B cell (primary cell): Measurements from ENCODE around the gene CDK10. TPM values are rescaled to one million over a fixed set of nuclear protein-coding genes. Genes with fewer than 3 reads are reported as not detected.

ENCODE experiments used
- ATAC-seq: fragments of 200-7000 bp; cut with Tn5 transposase; one replicate; pipeline ENCODE4 v1.10.0; 2021; ENCODE audit warnings: low read depth, mild to moderate bottlenecking, moderate number of reproducible peaks, moderate library complexity
- CTCF ChIA-PET: fragments of 350-600 bp; sonication (Branson Sonifier 250); formaldehyde crosslinking; loops from one replicate; lab custom pipeline; 2021; ENCODE audit warnings: antibody characterized with exemption, inconsistent platforms; lab: Charles Lee
- POLR2A ChIA-PET: fragments of 350-600 bp; sonication (Branson Sonifier 250); formaldehyde crosslinking; loops from one replicate; lab custom pipeline; 2021; ENCODE audit warnings: antibody characterized with exemption; lab: Charles Lee
- DNase-seq: peaks from one replicate; pipeline ENCODE4 v3.0.0; 2013
- H2AFZ ChIP-seq: 2 replicates; pipeline ENCODE4 v1.6.1; 2012; ENCODE audit warnings: mild to moderate bottlenecking, low read depth, low read length; ENCODE audit not compliant: insufficient read depth, poor library complexity, severe bottlenecking
- H3K27ac ChIP-seq, 2 donors: 1 replicate in 1 of 2; 2 replicates in 1 of 2; pipeline ENCODE4 v1.5.1; 2012 to 2013; ENCODE audit warnings: low read length in 2 of 2, mild to moderate bottlenecking in 2 of 2, moderate library complexity in 1 of 2
- H3K27me3 ChIP-seq, 4 experiments: fragments of 200-600 bp in 1 of 4; sonication (generic) in 1 of 4; replicated peaks in 1 of 4; 1 replicate in 2 of 4; 2 replicates in 2 of 4; pipeline versions ENCODE4 v1.6.1 to v1.7.0; 2013 to 2016; ENCODE audit warnings: low read length in 3 of 4, mild to moderate bottlenecking in 2 of 4, mixed read lengths in 1 of 4, moderate library complexity in 1 of 4; ENCODE audit not compliant: insufficient read depth in 4 of 4, control insufficient read depth in 3 of 4; ENCODE audit errors: control extremely low read depth in 1 of 4
- H3K36me3 ChIP-seq, 2 experiments: replicated peaks in 1 of 2; 1 replicate in 1 of 2; 2 replicates in 1 of 2; pipeline versions ENCODE4 v1.6.1 to v1.7.1; 2013; ENCODE audit warnings: low read length in 1 of 2; ENCODE audit not compliant: insufficient read depth in 2 of 2, control insufficient read depth in 1 of 2; ENCODE audit errors: control extremely low read depth in 1 of 2, extremely low read depth in 1 of 2
- H3K4me1 ChIP-seq, 2 donors: fragments of 200-600 bp in 1 of 2; sonication (generic) in 1 of 2; 1 replicate in 1 of 2; 2 replicates in 1 of 2; pipeline versions ENCODE4 v1.5.1 to v1.6.1; 2013 to 2017; ENCODE audit warnings: low read length in 2 of 2; ENCODE audit not compliant: control insufficient read depth in 2 of 2, insufficient read depth in 2 of 2
- H3K4me2 ChIP-seq: replicated peaks from 2 replicates; pipeline ENCODE3; 2012; ENCODE audit warnings: mild to moderate bottlenecking, low read depth, low read length; ENCODE audit not compliant: poor library complexity, severe bottlenecking
- H3K4me3 ChIP-seq, 5 experiments: fragments of 200-600 bp in 1 of 5; sonication (generic) in 1 of 5; 1 replicate in 3 of 5; 2 replicates in 2 of 5; pipeline versions ENCODE4 v1.5.1 to v1.7.0; 2011 to 2016; ENCODE audit warnings: low read length in 4 of 5, mild to moderate bottlenecking in 4 of 5, low read depth in 2 of 5, control low read depth in 1 of 5, moderate library complexity in 1 of 5; ENCODE audit not compliant: insufficient read depth in 1 of 5; ENCODE audit errors: control extremely low read depth in 1 of 5, extremely low read depth in 1 of 5
- H3K79me2 ChIP-seq: fragments of 200-600 bp; sonication (generic); one replicate; pipeline ENCODE4 v1.6.0; 2016; ENCODE audit warnings: low read length; ENCODE audit not compliant: control insufficient read depth, insufficient read depth
- H3K9ac ChIP-seq: fragments of 200-600 bp; sonication (generic); 2 replicates; pipeline ENCODE4 v1.6.1; 2017; ENCODE audit warnings: mild to moderate bottlenecking, low read length, moderate library complexity
- H3K9me3 ChIP-seq, 3 donors: one replicate each; pipeline versions ENCODE4 v1.6.1 to v1.7.1; 2013; ENCODE audit warnings: low read length in 2 of 3; ENCODE audit not compliant: control insufficient read depth in 2 of 3, insufficient read depth in 1 of 3; ENCODE audit errors: control extremely low read depth in 1 of 3
- H4K20me1 ChIP-seq: 2 replicates; pipeline ENCODE4 v1.6.0; 2012; ENCODE audit warnings: mild to moderate bottlenecking, low read length; ENCODE audit not compliant: insufficient read depth, control insufficient read depth, poor library complexity, severe bottlenecking
- H3K27ac Mint-ChIP-seq: one replicate; pipeline ENCODE4 v1.8.0; 2021; ENCODE audit warnings: mixed read lengths
- H3K27me3 Mint-ChIP-seq: one replicate; pipeline ENCODE4 v1.8.0; 2021; ENCODE audit warnings: mixed read lengths
- H3K4me1 Mint-ChIP-seq: one replicate; pipeline ENCODE4 v1.8.0; 2021; ENCODE audit warnings: mixed read lengths
- H3K4me3 Mint-ChIP-seq: one replicate; pipeline ENCODE4 v1.8.0; 2021; ENCODE audit warnings: mixed read lengths
- H3K9me3 Mint-ChIP-seq: one replicate; pipeline ENCODE4 v1.8.0; 2022; ENCODE audit warnings: mixed read lengths; ENCODE audit not compliant: insufficient read depth
- CTCF ChIP-seq: fragments of 200-600 bp; IDR thresholded peaks from one replicate; pipeline ENCODE4 v1.8.0; 2022; ENCODE audit warnings: antibody characterized with exemption, mild to moderate bottlenecking
- EZH2 ChIP-seq: IDR thresholded peaks from 2 replicates; pipeline ENCODE4 v1.6.1; 2012; ENCODE audit warnings: borderline replicate concordance, low read depth, mild to moderate bottlenecking, moderate library complexity, low read length; ENCODE audit not compliant: insufficient read depth, poor library complexity, severe bottlenecking
- WGBS: methylation state at CpG from one replicate; pipeline ENCODE4 v1.1.5; 2013; ENCODE audit warnings: missing lambda C conversion rate; ENCODE audit not compliant: insufficient coverage; 5-methylcytosine and 5-hydroxymethylcytosine counted together
- intact Hi-C: fragments of 100-400 bp; cut with micrococcal nuclease; formaldehyde crosslinking; loops from one replicate; pipeline ENCODE4 v1.10.0; 2022
- polyA plus RNA-seq: library from polyadenylated mRNA; depleted of rRNA; stranded (reverse); fragments of >200 nt; gene quantifications from 2 replicates; pipeline ENCODE4 v1.2.3, GENCODE V29; 2012
- total RNA-seq, 2 donors: library from RNA; stranded (reverse); fragments of 120-200 nt in 1 of 2; gene quantifications; 1 replicate in 1 of 2; 2 replicates in 1 of 2; pipeline versions ENCODE4 v1.2.3 to v1.2.4, GENCODE V29; 2013 to 2022

CDK10 gene
- total and polyA plus RNA-seq, 2 donors (not counting 1 experiment from before 2014, with no cell fraction given) = 114 to 145 TPM

- peaks cover 3% of the 10 kb centered on the region for H3K4me1 Mint-ChIP-seq
- H3K27me3 Mint-ChIP-seq = no peaks in the 10 kb centered on the region
- H3K4me3 Mint-ChIP-seq = no peak overlapping the region
- Histone ChIP-seq H3K9me3 (peaks cover 0 to 3% (median 0%) of the 10 kb centered on the region in 3 donors), H3K27ac (no peak overlapping the region), H3K27me3 (no peaks in the 10 kb centered on the region), H4K20me1 (no peaks in the 10 kb centered on the region), H2AFZ (no peak overlapping the region), H3K4me3 (no peak overlapping the region), H3K9ac (no peak overlapping the region), H3K4me1 (no peaks in the 10 kb centered on the region), H3K36me3 (no peaks in the 10 kb centered on the region), H3K79me2 (no peaks in the 10 kb centered on the region), H3K4me2 (no peak overlapping the region)
- intact Hi-C loops = no loop called here
- CTCF ChIA-PET = interaction anchor here (1.2 kb wide), 1 partner anchor 53 kb away, joined by 3 read pairs; no protein-coding TSS in a partner anchor
- no peak for ATAC-seq
- WGBS = 86% methylated on average over 9 of the region's 9 CpGs
- H3K9me3 Mint-ChIP-seq = no peaks in the 10 kb centered on the region
- H3K27ac Mint-ChIP-seq = no peak overlapping the region
- POLR2A ChIA-PET = interaction anchor here (0.6 kb wide), 1 partner anchor 31 kb away, joined by 3 read pairs; no protein-coding TSS in a partner anchor
- no peak for DNase-seq
- no peak for TF ChIP-seq CTCF
- no peak for TF ChIP-seq EZH2
Measured at GRCh38 chr16:89667633-89668032, 18.9 kb upstream of the CDK10 start.

GRCh38 chr16:89668790-89669158 lies 17.7 kb upstream of the CDK10 start:
- POLR2A ChIA-PET = no interaction called here
- Histone ChIP-seq H3K79me2 (no peaks in the 10 kb centered on the region), H4K20me1 (no peaks in the 10 kb centered on the region), H3K27me3 (no peaks in the 10 kb centered on the region), H3K9me3 (peaks cover 0 to 3% (median 0%) of the 10 kb centered on the region in 3 donors), H3K27ac (no peak overlapping the region), H3K4me3 (no peak overlapping the region), H3K4me2 (peak overlapping the region; percentile 35), H3K4me1 (no peaks in the 10 kb centered on the region), H3K36me3 (no peaks in the 10 kb centered on the region), H3K9ac (no peak overlapping the region), H2AFZ (peak overlapping the region; percentile 32)
- no peak for TF ChIP-seq EZH2
- no peak for TF ChIP-seq CTCF
- Mint-ChIP-seq H3K4me3 (no peak overlapping the region), H3K27ac (no peak overlapping the region), H3K9me3 (no peaks in the 10 kb centered on the region), H3K4me1 (peaks cover 3% of the 10 kb centered on the region), H3K27me3 (no peaks in the 10 kb centered on the region)
- intact Hi-C loops = no loop called here
- no peak for ATAC-seq
- CTCF ChIA-PET = interaction anchor here (0.6 to 1.2 kb wide), 3 partner anchors 9 to 126 kb away, joined by 3 read pairs; no protein-coding TSS in a partner anchor
- DNase-seq = no peak
- 78% methylated on average over 4 of the region's 5 CpGs for WGBS
